BLaER1 treated with 17β-estradiol and CSF1 and Interleukin-3, amounts not matched to agents 10 nM and 100 nM (cell line): ENCODE measurements around the gene LRRC18.

Experiments
- H3K27ac ChIP-seq, 11 experiments: shearing (Covaris generic); formaldehyde crosslinking; 2 replicates each; pipeline ENCODE4 v1.8.1; 2022
- H3K27me3 ChIP-seq, 11 experiments: shearing (Covaris generic); formaldehyde crosslinking; 2 replicates each; pipeline ENCODE4 v1.8.1; 2022
- H3K36me3 ChIP-seq, 11 experiments: shearing (Covaris generic); formaldehyde crosslinking; 2 replicates each; pipeline ENCODE4 v1.8.1; 2022
- H3K4me1 ChIP-seq, 10 experiments: shearing (Covaris generic); formaldehyde crosslinking; 2 replicates each; pipeline ENCODE4 v1.8.1; 2022
- H3K4me2 ChIP-seq, 11 experiments: shearing (Covaris generic); formaldehyde crosslinking; 2 replicates each; pipeline ENCODE4 v1.8.1; 2022
- H3K4me3 ChIP-seq, 10 experiments: shearing (Covaris generic); formaldehyde crosslinking; 2 replicates each; pipeline ENCODE4 v1.8.1; 2022
- H3K9ac ChIP-seq, 11 experiments: shearing (Covaris generic); formaldehyde crosslinking; 2 replicates each; pipeline ENCODE4 v1.8.1; 2022
- H3K9me3 ChIP-seq, 11 experiments: shearing (Covaris generic); formaldehyde crosslinking; replicated peaks in 1 of 11; 2 replicates each; pipeline ENCODE4 v1.8.1; 2022
- H4K20me1 ChIP-seq, 11 experiments: shearing (Covaris generic); formaldehyde crosslinking; 2 replicates each; pipeline ENCODE4 v1.8.1; 2022
- Cebpa-rat ChIP-seq, 11 experiments: shearing (Covaris generic); IDR thresholded peaks; 2 replicates each; pipeline ENCODE4 v1.8.1; 2022

Gene LRRC18

DNA sequence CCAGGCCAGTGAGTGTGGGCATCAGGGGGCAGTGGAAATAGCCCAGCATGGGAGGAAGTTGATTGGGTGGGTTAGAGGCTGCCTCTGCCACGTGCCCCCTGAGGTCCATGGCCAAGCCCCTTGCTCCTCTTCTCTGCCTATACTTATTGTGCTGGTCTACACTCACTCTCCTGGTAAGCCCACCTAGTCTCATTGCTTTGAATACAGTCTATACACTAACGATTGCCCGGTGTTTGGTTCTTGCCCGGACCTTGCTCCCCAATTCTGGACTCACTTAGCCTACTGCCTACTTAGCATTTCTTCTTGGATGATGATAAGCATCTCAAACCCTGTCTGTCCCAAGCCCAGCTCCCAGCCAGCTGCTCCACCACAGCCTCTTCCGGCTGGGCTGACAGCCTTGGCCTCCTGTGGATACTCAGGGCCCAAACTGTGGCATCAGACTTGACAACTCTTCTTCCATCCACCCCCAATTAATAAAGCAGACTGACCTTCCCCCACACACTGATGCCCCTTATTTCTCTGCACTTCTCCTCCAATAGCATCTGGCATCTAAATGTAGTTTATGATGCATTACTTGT, 10.1 kb downstream of the LRRC18 start:
- Histone ChIP-seq H4K20me1 (peaks cover 0 to 14% (median 0%) of the 10 kb centered on the region in 11 experiments; a peak in 2 of 22 replicates), H3K4me3 (no peak overlapping the region), H3K9me3 (no peaks in the 10 kb centered on the region), H3K36me3 (peaks cover 0 to 51% (median 0%) of the 10 kb centered on the region in 11 experiments; a peak in 4 of 22 replicates), H3K27me3 (no peaks in the 10 kb centered on the region), H3K4me1 (no peaks in the 10 kb centered on the region), H3K27ac (no peak overlapping the region), H3K9ac (no peak overlapping the region), H3K4me2 (no peak overlapping the region)
- no peak for TF ChIP-seq Cebpa-rat (IDR thresholded peaks at IDR 0.05)

DNA sequence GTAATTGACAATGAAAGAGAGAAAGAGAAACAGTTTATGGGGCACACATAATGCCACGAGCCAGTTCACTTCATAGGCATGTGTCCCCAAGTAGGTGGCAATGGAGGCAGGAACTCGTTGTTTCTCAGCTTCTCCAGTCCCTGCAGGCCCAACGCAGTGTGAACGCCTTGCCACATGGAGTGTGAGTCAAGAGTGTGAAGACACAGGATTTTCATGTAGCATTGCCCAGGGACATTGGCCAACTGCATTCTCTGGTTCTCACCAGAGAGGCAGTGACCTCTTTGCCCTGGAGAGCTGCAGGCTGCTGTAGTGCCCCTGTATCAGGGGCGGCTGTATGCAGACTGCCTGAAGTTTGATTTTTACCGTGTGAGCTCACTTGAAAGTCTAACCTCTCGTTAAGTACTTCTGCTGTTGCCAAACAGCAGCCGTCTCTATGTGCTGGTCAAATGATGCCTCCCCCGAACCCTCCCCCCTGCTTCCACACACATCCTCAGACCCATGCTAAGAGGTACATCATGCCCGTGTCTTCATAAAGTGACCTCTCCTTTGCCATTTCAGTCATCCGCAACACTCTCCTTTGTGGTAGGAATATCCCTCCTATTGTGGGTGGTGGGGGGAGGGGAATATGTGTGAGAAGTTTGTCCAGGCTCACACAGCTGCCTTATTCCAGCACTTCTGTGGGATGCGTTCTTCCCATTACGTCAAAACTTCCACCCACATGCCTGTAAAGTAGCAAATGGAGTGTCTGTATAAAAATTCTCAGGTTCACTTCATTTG, 12.7 kb downstream of the LRRC18 start:
- no peak for TF ChIP-seq Cebpa-rat (IDR thresholded peaks at IDR 0.05)
- Histone ChIP-seq H3K27me3 (no peaks in the 10 kb centered on the region), H3K27ac (no peak overlapping the region), H3K9me3 (no peaks in the 10 kb centered on the region), H4K20me1 (no peaks in the 10 kb centered on the region; a peak in 1 of 22 replicates), H3K4me3 (no peak overlapping the region), H3K4me1 (no peaks in the 10 kb centered on the region), H3K4me2 (no peak overlapping the region), H3K9ac (no peak overlapping the region), H3K36me3 (peaks cover 0 to 57% (median 0%) of the 10 kb centered on the region in 11 experiments; a peak in 4 of 22 replicates)

DNA sequence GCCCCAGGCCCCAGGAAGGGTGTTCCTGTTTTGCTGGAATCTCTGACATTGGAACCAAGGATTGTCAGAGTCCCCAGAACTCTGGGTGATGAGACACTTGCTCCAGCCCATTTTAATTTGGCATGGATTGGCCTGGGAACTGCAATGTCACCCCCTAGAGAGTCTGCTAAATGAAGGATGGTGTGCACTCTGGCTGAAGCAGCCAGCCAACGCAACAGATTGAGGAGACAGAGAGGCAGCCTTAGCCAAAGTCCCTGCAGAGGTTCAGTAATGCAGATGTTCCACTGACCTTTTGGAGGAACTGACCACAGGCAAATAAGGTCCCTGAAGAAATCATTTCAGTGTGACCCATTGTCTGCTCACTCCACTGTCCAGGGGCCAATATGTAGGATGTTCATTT, 13.4 kb downstream of the LRRC18 start:
- Histone ChIP-seq H3K4me2 (no peak overlapping the region), H4K20me1 (no peaks in the 10 kb centered on the region; a peak in 1 of 22 replicates), H3K27me3 (no peaks in the 10 kb centered on the region), H3K36me3 (peaks cover 0 to 56% (median 0%) of the 10 kb centered on the region in 11 experiments; a peak in 4 of 22 replicates), H3K9me3 (no peaks in the 10 kb centered on the region), H3K4me3 (no peak overlapping the region), H3K9ac (no peak overlapping the region), H3K4me1 (no peaks in the 10 kb centered on the region), H3K27ac (no peak overlapping the region)
- TF ChIP-seq Cebpa-rat (IDR thresholded peaks at IDR 0.05): no peak

DNA sequence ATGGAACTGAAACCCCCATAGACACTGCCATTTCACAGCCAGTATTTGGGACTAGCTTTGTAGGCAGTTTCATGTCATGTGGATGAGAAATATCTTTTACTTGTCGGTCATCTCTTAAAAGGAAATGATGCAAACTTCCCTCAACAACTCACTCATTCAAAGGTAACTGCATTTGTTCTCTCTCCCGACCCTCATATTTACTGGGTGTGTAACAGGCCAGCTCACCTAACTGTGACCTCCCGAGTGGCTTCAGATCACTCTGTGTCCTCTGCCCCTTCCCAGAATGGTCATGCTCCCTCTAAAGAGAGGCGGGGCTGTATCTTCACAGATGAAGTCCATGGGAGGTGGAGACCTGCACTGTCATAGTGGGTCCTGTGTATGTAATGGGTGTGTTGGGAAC, 14.7 kb downstream of the LRRC18 start:
- no peaks in the 10 kb centered on the region; a peak in 1 of 22 replicates for H4K20me1 ChIP-seq
- TF ChIP-seq Cebpa-rat (IDR thresholded peaks at IDR 0.05): no peak
- H3K4me2 ChIP-seq: no peak overlapping the region
- peaks cover 0 to 46% (median 0%) of the 10 kb centered on the region in 11 experiments; a peak in 4 of 22 replicates for H3K36me3 ChIP-seq
- H3K9ac ChIP-seq: no peak overlapping the region
- H3K9me3 ChIP-seq: no peaks in the 10 kb centered on the region
- no peak overlapping the region for H3K4me3 ChIP-seq
- H3K27me3 ChIP-seq: no peaks in the 10 kb centered on the region
- no peaks in the 10 kb centered on the region for H3K4me1 ChIP-seq
- H3K27ac ChIP-seq: no peak overlapping the region

DNA sequence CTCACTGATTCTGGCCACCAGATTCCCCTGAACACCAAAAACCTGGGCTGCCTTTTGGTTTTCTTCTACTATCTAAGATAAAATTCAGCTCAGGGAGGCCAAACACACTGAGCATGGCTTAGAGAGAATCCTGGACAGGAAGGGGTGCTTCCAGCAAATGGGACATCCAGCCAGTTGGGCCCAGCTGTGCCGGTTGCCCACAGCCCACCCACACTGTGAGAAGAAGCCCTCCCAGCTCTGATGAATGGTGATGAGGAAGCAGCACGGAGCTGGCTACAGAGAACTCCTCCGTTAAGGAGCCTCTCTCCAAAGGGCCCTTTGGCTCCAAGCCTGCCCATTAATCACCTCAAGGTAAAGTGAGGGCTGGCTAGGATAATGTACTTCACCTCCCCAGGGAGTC, 15.9 kb downstream of the LRRC18 start:
- no peak overlapping the region for H3K27ac ChIP-seq
- peaks cover 0 to 35% (median 0%) of the 10 kb centered on the region in 11 experiments; a peak in 4 of 22 replicates for H3K36me3 ChIP-seq
- H3K4me1 ChIP-seq: no peaks in the 10 kb centered on the region
- no peak overlapping the region for H3K4me2 ChIP-seq
- H3K9me3 ChIP-seq: no peaks in the 10 kb centered on the region
- no peaks in the 10 kb centered on the region; a peak in 1 of 22 replicates for H4K20me1 ChIP-seq
- H3K9ac ChIP-seq: no peak overlapping the region
- no peak for TF ChIP-seq Cebpa-rat (IDR thresholded peaks at IDR 0.05)
- H3K27me3 ChIP-seq: no peaks in the 10 kb centered on the region
- no peak overlapping the region for H3K4me3 ChIP-seq

DNA sequence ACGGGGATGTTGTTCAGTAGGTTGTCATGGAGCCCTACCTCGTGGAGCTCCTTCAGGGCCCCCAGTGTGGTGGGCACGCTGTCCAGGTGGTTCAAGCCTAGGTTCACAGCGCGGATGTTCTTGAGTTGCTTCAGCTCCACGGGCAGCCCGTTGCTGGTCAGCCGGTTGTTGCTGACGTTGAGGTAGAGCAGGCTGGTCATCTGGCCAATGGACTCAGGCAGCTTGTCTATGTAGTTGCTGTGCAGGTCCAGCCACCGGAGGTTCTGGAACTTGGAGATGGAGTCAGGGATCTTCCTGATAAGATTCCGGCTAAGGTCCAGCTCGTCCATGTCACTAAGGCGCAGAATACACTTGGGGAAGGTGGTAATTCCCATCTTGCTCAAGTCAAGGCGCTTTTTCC, 26.0 kb downstream of the LRRC18 start:
- no peaks in the 10 kb centered on the region for H3K27me3 ChIP-seq
- H3K9me3 ChIP-seq: no peaks in the 10 kb centered on the region
- no peaks in the 10 kb centered on the region for H4K20me1 ChIP-seq
- no peak for TF ChIP-seq Cebpa-rat (IDR thresholded peaks at IDR 0.05)
- no peak overlapping the region for H3K4me3 ChIP-seq
- H3K9ac ChIP-seq: no peak overlapping the region
- no peaks in the 10 kb centered on the region for H3K4me1 ChIP-seq
- no peak overlapping the region for H3K4me2 ChIP-seq
- H3K27ac ChIP-seq: no peak overlapping the region
- H3K36me3 ChIP-seq: peaks cover 0 to 88% (median 0%) of the 10 kb centered on the region in 11 experiments; a peak in 9 of 22 replicates

DNA sequence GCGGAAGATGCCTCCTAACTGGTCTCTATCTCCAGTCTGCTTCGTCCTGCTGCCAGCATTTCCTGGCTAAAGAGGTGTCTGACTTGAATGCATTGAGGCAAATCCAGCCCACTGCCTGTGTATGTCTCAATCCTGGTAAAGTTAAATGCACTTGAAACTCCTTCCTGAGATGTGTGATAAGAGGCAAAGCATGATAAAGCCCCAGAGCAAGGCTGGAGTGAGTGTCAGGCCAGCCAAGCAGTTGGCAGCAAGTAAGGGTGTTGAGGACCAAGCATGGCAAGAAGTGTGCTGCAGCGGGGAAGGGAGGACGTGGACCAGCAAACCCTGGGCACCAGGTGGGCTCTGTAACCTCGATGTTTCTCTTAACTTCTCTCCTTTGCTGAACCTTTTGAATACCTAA, 29.1 kb downstream of the LRRC18 start:
- H4K20me1 ChIP-seq: no peaks in the 10 kb centered on the region
- no peak overlapping the region for H3K4me2 ChIP-seq
- H3K9me3 ChIP-seq: no peaks in the 10 kb centered on the region
- no peaks in the 10 kb centered on the region for H3K27me3 ChIP-seq
- no peak overlapping the region for H3K9ac ChIP-seq
- TF ChIP-seq Cebpa-rat (IDR thresholded peaks at IDR 0.05): no peak
- H3K36me3 ChIP-seq: peaks cover 0 to 96% (median 0%) of the 10 kb centered on the region in 11 experiments; a peak in 9 of 22 replicates
- no peak overlapping the region for H3K27ac ChIP-seq
- peaks cover 0 to 2% (median under 1%) of the 10 kb centered on the region in 10 experiments; a peak in 6 of 20 replicates for H3K4me1 ChIP-seq
- H3K4me3 ChIP-seq: no peak overlapping the region

DNA sequence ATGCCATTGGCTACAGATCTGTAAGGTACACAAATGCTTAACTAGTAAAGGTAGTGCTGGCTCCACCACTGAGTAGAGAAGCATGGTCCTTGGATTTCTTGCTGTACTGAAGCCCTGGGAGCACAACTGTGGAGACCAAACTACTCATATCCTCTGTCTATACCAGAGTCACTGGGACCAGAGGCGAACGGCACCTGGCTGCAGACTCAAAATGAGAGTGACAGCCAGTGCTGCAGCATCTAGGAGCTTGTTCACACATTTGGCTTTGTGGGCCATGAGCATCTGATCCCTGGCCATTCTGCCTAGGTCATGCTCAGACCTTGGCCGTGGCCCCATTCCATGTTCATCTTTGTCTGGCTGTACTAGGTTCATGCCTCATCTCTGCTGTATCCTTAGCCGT, 31.9 kb downstream of the LRRC18 start:
- peaks cover 0 to 96% (median 0%) of the 10 kb centered on the region in 11 experiments; a peak in 9 of 22 replicates for H3K36me3 ChIP-seq
- H4K20me1 ChIP-seq: no peaks in the 10 kb centered on the region
- no peak overlapping the region for H3K4me3 ChIP-seq
- H3K9ac ChIP-seq: no peak overlapping the region
- no peak overlapping the region for H3K27ac ChIP-seq
- TF ChIP-seq Cebpa-rat (IDR thresholded peaks at IDR 0.05): no peak
- peaks cover 0 to 16% (median 12%) of the 10 kb centered on the region in 10 experiments; a peak in 11 of 20 replicates for H3K4me1 ChIP-seq
- H3K4me2 ChIP-seq: no peak overlapping the region
- H3K27me3 ChIP-seq: no peaks in the 10 kb centered on the region
- no peaks in the 10 kb centered on the region for H3K9me3 ChIP-seq

DNA sequence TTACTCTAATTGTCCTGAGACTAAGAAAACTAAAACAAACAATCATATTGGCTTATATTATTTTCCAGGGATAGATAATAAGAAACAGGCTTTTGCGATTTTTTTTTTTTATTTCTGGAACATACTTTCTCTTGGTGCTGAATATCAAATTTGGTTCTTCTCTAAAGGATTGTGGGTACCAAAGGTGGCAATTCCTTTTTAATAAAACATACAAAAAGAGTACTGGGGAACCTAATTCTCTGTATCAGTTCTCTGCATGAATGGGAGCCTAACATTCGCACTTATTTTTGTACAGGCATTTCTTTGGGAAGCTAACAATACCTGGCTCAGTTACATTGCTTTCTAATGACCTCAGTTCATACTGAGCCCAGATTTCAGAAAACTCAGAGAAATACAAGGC, 32.8 kb downstream of the LRRC18 start:
- no peak for TF ChIP-seq Cebpa-rat (IDR thresholded peaks at IDR 0.05)
- no peak overlapping the region for H3K9ac ChIP-seq
- peaks cover 0 to 16% (median 12%) of the 10 kb centered on the region in 10 experiments; a peak in 11 of 20 replicates for H3K4me1 ChIP-seq
- H4K20me1 ChIP-seq: no peaks in the 10 kb centered on the region
- no peak overlapping the region for H3K4me3 ChIP-seq
- H3K27me3 ChIP-seq: no peaks in the 10 kb centered on the region
- H3K9me3 ChIP-seq: no peaks in the 10 kb centered on the region
- H3K36me3 ChIP-seq: peaks cover 0 to 96% (median 2%) of the 10 kb centered on the region in 11 experiments; a peak in 10 of 22 replicates
- H3K4me2 ChIP-seq: no peak overlapping the region
- no peak overlapping the region for H3K27ac ChIP-seq
